Spinal cord (tissue), 10 donors: Measurements from ENCODE around the gene NAV2. TPM values are rescaled to one million over a fixed set of nuclear protein-coding genes. Genes with fewer than 3 reads are reported as not detected.

ENCODE experiments used
- DNase-seq, 6 donors: peaks; one replicate each; pipeline versions ENCODE4 v3.0.0 to v3.0.0-alpha.2; 2013 to 2015; ENCODE audit warnings: low spot score in 6 of 6, low read depth in 4 of 6
- H3K27ac ChIP-seq: one replicate; pipeline ENCODE4 v1.5.1; 2013; ENCODE audit warnings: low read depth, low read length, control low read depth
- H3K27me3 ChIP-seq: one replicate; pipeline ENCODE4 v1.6.1; 2013; ENCODE audit warnings: low read length; ENCODE audit not compliant: control insufficient read depth, insufficient read depth
- H3K36me3 ChIP-seq: one replicate; pipeline ENCODE4 v1.6.1; 2013; ENCODE audit warnings: low read length; ENCODE audit not compliant: control insufficient read depth, insufficient read depth
- H3K4me1 ChIP-seq: one replicate; pipeline ENCODE4 v1.6.1; 2013; ENCODE audit warnings: low read length; ENCODE audit not compliant: control insufficient read depth, insufficient read depth
- H3K4me3 ChIP-seq: one replicate; pipeline ENCODE4 v1.5.1; 2013; ENCODE audit warnings: low read depth, low read length, control low read depth
- H3K9me3 ChIP-seq: one replicate; pipeline ENCODE4 v1.6.1; 2013; ENCODE audit warnings: low read length; ENCODE audit not compliant: control insufficient read depth, insufficient read depth
- WGBS: methylation state at CpG from one replicate; pipeline ENCODE4 v1.1.5; 2013; ENCODE audit warnings: missing lambda C conversion rate; ENCODE audit not compliant: insufficient coverage; 5-methylcytosine and 5-hydroxymethylcytosine counted together
- polyA plus RNA-seq, 2 donors: library from polyadenylated mRNA; unstranded; fragments of 120-200 nt; gene quantifications; one replicate each; pipeline ENCODE4 v1.2.1, GENCODE V29; 2013; ENCODE audit not compliant: insufficient read length in 2 of 2
- total RNA-seq, 2 donors: library from RNA; depleted of rRNA in 1 of 2; stranded (reverse); fragments of 120-200 nt in 1 of 2; fragments of >200 nt in 1 of 2; gene quantifications; one replicate each; pipeline versions ENCODE4 v1.2.3 to v1.2.4, GENCODE V29; 2013 to 2014
- donor health status: healthy.

The NAV2 gene
- total and polyA plus RNA-seq, 4 donors: 23.4 to 50.1 (median 30.4) TPM

DNA sequence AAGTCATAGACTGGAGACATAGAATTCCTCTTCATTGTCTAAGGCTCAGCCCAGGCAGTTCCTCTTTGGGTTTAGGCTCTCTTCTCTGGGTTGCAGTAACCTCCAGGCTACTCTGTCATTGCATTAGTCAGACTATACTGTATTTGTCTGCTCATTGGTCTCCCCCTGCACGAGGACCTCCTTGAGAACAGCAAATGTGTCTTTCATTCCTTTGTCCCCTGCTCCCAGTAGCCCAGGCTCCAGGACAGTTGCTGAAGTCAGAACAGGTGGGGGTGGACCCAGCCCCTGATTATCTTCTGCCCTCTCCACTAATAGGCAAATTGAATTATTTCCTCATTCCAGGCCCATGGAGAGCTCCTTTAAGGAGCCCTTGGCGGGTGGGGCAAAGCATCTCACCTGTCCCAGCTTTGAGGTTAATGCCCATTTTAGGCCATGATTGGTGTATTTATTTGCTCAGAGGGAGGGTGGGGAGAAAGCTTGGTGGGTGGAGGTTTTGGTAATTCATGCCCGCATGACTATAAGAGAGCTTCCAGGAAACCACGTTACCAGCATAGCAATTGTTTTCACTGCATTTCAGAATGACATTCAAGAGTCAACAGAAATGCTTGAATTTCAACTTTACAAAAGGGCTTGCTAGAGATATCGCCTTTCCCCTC lies 40.9 kb downstream of the NAV2 start:
- 91% methylated on average over 4 of the region's 5 CpGs for WGBS
- Histone ChIP-seq H3K27me3 (no peaks in the 10 kb centered on the region), H3K4me3 (no peak overlapping the region), H3K36me3 (no peaks in the 10 kb centered on the region), H3K4me1 (peaks cover 10% of the 10 kb centered on the region), H3K27ac (no peak overlapping the region), H3K9me3 (no peaks in the 10 kb centered on the region)
- DNase-seq: no peak

DNA sequence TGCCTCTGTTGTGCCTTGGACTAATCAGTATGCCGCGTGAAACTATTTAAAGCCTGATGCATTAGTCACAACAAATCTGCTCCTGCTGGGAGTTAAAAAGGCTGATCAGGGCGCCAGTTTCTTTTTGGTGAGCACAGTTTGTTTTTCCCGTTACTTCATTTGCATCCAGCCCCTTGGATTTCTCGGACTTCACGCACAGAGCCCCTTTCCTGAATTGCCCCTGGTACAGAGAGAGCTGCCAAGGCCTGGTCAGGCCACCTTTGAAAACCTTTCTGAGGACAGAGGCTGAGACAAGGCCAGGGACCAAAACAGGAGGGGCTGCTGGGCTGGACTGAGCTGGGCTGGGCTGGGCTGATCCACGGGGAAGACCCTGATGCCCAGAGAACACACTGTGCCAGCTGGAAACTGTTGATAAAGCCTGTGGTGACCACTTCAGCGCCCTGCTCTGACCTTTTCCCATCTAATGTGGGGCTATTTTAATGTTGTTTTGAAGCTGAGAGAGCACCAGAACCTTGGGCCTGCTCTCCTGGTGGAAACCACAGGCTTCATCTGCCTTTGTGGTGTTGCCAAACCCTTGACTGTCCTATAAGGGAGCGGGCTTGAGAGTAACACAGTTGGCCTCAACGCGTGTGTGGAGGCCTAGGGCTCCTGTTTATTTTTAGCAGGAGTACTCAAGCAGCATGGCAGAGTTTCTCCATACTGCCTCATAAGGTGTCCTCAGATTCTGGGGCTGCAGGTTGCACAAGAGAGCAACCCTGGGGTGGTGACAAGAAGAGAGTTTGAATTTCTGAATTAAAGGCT lies 44.2 kb downstream of the NAV2 start:
- peak in 2 of 6 donors; percentile 59 to 91 for DNase-seq
- Histone ChIP-seq H3K27me3 (no peaks in the 10 kb centered on the region), H3K36me3 (no peaks in the 10 kb centered on the region), H3K9me3 (no peaks in the 10 kb centered on the region), H3K4me1 (peaks cover 12% of the 10 kb centered on the region), H3K4me3 (no peak overlapping the region), H3K27ac (no peak overlapping the region)
- 40% methylated on average over 10 of the region's 11 CpGs for WGBS

DNA sequence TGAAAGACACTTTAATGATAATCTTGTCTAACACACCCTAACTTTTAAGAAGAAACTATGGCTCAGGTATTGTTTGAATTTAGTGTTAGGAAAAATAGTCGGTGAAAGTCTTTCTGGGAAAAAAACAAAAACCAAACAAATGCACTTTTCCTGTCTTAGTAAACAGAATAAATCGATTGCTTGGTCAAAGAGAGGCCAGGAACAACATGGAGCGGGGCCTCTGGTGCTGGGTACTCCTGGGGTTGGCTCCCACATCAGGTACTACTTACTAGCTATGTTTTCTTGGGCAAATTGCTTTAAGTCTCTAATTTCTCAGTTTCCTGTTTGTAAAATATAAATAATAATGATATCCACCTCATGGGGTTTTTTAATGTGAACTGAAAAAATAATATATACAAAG lies 46.8 kb downstream of the NAV2 start:
- Histone ChIP-seq H3K9me3 (no peaks in the 10 kb centered on the region), H3K36me3 (no peaks in the 10 kb centered on the region), H3K4me1 (peaks cover 12% of the 10 kb centered on the region), H3K27me3 (no peaks in the 10 kb centered on the region), H3K4me3 (no peak overlapping the region), H3K27ac (no peak overlapping the region)
- WGBS: 86% methylated on average over 2 of the region's 3 CpGs
- no peak for DNase-seq

DNA sequence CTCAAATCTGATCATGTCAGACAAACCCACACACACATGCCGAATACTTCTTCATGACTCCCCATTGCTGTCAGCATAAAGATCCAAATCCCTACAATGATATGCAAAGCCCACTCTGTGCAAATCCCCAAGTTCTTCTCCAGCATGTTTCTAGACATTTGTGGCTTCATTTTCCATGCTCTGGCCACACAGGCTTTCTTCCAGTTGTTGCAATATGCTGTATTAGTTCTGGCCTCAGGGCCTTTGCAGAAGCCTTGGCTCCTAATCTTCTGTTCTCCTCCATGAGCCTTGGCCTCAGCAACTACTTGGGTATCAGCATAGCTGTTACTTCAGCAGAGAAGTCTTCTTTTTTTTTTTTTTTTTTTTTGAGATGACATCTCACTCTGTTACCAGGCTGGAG lies 49.6 kb downstream of the NAV2 start:
- no peak overlapping the region for H3K27ac ChIP-seq
- H3K9me3 ChIP-seq: no peaks in the 10 kb centered on the region
- H3K36me3 ChIP-seq: no peaks in the 10 kb centered on the region
- peaks cover 10% of the 10 kb centered on the region for H3K4me1 ChIP-seq
- no peaks in the 10 kb centered on the region for H3K27me3 ChIP-seq
- WGBS: 91% methylated on average over 1 of the region's 1 CpG
- no peak for DNase-seq
- H3K4me3 ChIP-seq: no peak overlapping the region

DNA sequence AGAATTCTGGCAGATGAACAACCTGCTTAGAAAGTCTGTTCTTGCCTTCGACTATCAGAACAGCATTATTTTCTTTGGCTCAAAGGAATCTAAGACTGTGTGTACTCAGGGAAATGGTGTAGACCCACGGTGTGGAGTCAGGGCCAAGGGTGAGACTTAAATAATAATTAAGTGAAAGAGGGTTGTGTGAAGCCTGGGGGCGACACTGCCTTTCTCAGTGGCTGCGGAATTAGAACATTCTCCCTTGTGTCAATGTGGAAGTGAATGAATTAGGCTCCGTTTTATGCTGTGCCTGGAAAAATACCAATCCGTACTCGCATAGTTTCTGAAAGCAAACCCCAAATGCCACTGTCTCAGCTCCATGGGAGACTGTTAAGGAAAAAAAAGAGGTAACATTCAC lies 50.7 kb downstream of the NAV2 start:
- Histone ChIP-seq H3K36me3 (no peaks in the 10 kb centered on the region), H3K4me3 (no peak overlapping the region), H3K27me3 (no peaks in the 10 kb centered on the region), H3K9me3 (no peaks in the 10 kb centered on the region), H3K4me1 (peaks cover 18% of the 10 kb centered on the region), H3K27ac (no peak overlapping the region)
- WGBS: 27% methylated on average over 4 of the region's 7 CpGs
- peak in 2 of 6 donors; percentile 37 to 72 for DNase-seq

DNA sequence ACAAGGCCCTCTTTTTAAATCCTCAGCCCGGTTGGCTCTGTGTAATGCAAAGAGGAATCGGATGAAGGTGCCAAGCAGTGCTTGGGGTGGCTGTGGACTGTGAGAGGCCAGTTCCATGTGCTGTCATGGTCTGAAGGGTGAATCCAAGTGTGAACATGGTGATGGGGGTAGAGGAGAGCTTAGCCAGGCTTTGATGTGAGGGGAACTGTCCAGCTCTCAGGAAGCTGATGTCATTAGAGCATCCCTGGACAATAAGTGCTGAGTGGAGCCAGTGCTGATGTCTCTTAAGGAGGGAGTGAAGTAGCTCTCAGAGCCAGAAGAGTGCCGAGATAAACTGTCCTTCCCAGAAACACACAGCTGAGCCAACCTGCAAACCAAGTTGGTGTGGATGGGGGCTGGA lies 53.6 kb downstream of the NAV2 start:
- WGBS: 66% methylated on average over 3 of the region's 3 CpGs
- no peaks in the 10 kb centered on the region for H3K27me3 ChIP-seq
- no peak overlapping the region for H3K4me3 ChIP-seq
- DNase-seq: no peak
- H3K4me1 ChIP-seq: peaks cover 15% of the 10 kb centered on the region
- H3K27ac ChIP-seq: no peak overlapping the region
- no peaks in the 10 kb centered on the region for H3K36me3 ChIP-seq
- H3K9me3 ChIP-seq: no peaks in the 10 kb centered on the region

GRCh38 chr11:19766810-19767209 lies 54.2 kb downstream of the NAV2 start:
- no peak for DNase-seq
- Histone ChIP-seq H3K36me3 (no peaks in the 10 kb centered on the region), H3K4me3 (no peak overlapping the region), H3K9me3 (no peaks in the 10 kb centered on the region), H3K27me3 (no peaks in the 10 kb centered on the region), H3K4me1 (peaks cover 15% of the 10 kb centered on the region), H3K27ac (no peak overlapping the region)
- 100% methylated on average over 1 of the region's 1 CpG for WGBS

DNA sequence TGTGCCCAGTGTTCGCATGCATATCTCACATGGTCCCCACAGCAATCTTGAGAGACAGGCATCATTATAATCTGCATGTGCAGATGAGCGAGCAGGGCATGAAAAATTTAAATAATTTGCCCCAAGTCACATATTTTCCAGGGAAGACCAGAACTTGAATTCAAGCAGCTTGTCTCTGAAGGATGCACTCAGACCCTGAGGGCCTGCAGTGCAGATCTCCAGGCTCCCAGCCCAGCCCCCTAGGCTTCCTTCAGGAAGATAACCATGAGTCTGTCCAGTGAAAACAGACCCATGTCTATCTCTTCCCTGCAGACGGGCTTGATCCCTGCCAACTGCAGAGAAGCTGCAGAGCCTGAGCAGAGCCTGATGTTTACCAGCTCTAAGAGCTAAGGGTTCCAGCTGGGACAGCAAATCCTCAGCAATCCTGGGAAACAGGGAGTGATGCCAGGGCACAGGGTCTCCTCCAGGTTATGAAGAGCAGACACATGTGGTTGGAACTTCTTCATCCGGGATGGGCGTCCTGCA lies 55.1 kb downstream of the NAV2 start:
- H3K36me3 ChIP-seq: no peaks in the 10 kb centered on the region
- peak in 2 of 6 donors; percentile 43 to 49 for DNase-seq
- peaks cover 15% of the 10 kb centered on the region for H3K4me1 ChIP-seq
- H3K27me3 ChIP-seq: no peaks in the 10 kb centered on the region
- WGBS: 77% methylated on average over 4 of the region's 5 CpGs
- H3K27ac ChIP-seq: no peak overlapping the region
- no peaks in the 10 kb centered on the region for H3K9me3 ChIP-seq
- H3K4me3 ChIP-seq: no peak overlapping the region

- WGBS: 80% methylated on average over 6 of the region's 6 CpGs
- Histone ChIP-seq H3K36me3 (no peaks in the 10 kb centered on the region), H3K4me3 (no peak overlapping the region), H3K27ac (no peak overlapping the region), H3K9me3 (no peaks in the 10 kb centered on the region), H3K4me1 (peaks cover 15% of the 10 kb centered on the region), H3K27me3 (no peaks in the 10 kb centered on the region)
- no peak for DNase-seq
Measured at GRCh38 chr11:19768197-19768596, 55.6 kb downstream of the NAV2 start.

DNA sequence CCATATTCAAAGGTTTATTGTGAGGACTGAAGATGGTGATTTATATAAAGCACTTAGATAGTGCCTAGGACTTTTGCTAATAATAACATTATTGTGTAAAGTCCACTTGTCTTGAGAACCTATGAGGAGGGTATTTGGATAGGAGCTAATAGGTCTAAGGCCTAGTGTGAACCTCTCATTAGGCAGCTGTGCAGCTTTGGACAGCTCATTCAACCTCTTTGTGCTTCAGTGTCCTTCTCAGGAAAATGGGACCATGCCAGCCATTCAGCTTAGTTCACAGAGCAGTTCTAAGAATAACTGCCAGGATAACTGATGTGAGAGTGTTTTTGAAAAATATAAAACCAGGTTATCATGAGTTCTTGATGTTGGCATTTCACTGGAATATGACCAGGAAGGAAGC lies 56.2 kb downstream of the NAV2 start:
- Histone ChIP-seq H3K27me3 (no peaks in the 10 kb centered on the region), H3K36me3 (no peaks in the 10 kb centered on the region), H3K9me3 (no peaks in the 10 kb centered on the region), H3K4me1 (peaks cover 15% of the 10 kb centered on the region), H3K4me3 (no peak overlapping the region), H3K27ac (no peak overlapping the region)
- DNase-seq: peak in 1 of 6 donors; percentile 41
